HG03457 (cell line): ENCODE measurements around the gene DRD1.
"Not testable (repeated sequence)": the region's sequence is repeated elsewhere in the genome, so short reads cannot be mapped to it uniquely, and the experiment has no call there.

ENCODE experiments used
- ATAC-seq: cut with Tn5 transposase; IDR thresholded peaks from one replicate; pipeline ENCODE4 v1.9.1; 2021; ENCODE audit warnings: moderate number of reproducible peaks; ENCODE audit not compliant: unreplicated experiment

The DRD1 gene

DNA sequence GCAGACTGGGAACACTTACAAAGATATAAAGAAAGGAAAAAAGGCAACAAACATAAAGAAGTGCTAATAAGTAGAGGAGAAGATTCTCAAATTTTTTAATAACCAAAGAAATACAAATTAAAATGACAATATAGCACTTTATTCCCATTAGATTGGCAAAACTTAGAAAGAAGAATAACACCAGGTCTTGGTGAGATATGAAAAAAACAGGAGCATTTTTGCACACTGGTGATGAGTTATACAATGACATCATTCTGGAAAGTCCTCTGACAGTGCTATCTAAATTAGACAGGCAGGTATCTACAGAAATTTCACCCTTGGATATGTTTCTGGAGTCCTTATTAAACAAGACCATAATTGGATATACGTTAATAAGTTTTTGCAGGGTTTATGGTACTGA lies 24.9 kb upstream of the DRD1 start:
- ATAC-seq, result no peak

DNA sequence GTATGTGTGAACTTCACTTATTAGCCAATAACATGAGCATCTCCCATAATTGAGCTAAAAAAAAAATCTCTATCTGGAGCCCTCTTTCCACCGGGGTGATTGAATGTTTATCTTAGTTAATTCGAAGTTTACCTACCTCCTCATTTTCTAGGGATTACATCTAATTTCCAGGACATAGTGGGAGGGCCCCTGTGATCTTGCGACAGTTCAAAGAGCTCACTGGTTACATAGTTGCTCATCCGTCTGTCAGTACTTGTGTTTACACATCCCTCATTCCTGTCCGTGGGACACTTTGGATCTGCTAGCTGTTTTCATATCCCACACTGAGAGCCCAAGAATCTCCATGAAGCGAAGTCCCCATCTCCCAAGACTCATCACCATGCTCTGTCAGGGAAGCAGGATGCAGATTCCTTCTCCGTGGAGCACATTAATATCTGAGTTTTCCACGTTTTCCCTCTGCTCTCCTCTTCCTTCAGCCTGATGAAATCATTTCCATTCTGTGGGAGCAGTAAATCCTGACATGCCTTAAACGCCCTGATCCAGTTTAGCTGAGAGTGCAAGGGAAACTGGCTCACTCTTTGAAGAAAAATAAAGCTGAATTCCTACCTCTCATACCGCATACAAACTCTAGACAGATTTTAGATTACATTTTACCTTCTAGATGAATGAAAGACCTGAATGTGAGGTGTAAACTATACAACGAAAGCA lies 24.2 kb upstream of the DRD1 start:
- ATAC-seq, result no peak

DNA sequence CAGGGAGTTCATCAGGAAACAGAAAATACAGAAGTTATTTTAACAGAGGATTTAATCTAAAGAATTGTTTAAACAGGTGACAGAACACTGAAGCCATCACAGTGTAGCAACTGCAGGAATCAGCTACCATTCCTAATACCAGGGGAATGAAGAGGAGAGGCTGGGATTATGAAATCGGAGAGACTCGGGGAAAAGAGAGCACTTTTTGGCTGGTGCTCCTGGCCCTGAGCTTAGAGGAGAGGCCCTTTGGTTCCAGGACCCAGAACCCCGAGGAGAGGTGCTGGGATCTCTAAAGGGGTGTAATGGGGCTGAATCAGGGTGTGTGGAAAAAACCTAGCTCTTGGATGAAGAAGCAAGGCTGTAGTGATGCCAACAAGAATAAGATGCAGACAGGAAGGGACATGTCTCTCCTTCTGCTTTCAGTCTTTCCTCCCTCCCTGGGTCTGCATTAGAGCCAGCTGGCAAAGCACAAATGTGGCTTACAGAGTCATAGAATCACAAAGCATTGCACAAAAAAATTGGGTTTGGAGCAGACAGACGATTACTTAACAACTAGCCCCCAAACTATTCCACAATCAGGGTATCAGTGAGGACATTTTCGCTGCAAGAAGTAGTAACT lies 22.8 kb upstream of the DRD1 start:
- ATAC-seq, result no peak

DNA sequence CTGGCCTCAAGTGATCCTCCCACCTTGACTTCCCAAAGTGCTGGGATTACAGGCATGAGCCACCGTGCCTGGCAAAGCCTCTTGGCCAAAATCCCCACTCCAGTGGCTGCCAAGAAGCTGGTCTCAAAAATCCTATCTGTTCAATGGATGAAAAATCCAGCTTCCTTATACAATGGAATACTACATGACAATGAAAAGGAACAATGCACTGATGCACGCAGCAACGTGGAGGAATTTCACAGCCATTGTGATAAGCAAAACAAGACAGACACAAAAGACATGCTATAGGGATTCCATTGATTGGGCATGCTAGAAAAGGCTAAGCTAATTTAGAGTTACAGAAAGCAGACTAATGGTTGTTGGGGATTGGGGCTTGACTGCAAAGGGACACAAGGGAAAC lies 21.3 kb upstream of the DRD1 start:
- no peak for ATAC-seq

DNA sequence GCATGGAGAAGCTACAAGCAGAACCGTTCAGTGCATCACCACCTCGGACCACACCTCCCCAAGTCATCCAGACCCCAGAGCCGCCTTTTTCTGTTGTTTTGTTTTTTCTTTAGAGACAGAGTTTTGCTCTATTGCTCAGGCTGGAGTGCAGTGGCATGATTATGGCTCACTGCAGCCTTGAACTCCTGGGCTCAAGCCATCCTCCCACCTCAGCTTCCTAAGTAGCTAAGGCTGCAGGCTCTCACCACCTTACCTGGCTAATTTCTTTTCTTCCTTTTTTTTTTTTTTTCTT lies 20.9 kb upstream of the DRD1 start:
- no peak for ATAC-seq

DNA sequence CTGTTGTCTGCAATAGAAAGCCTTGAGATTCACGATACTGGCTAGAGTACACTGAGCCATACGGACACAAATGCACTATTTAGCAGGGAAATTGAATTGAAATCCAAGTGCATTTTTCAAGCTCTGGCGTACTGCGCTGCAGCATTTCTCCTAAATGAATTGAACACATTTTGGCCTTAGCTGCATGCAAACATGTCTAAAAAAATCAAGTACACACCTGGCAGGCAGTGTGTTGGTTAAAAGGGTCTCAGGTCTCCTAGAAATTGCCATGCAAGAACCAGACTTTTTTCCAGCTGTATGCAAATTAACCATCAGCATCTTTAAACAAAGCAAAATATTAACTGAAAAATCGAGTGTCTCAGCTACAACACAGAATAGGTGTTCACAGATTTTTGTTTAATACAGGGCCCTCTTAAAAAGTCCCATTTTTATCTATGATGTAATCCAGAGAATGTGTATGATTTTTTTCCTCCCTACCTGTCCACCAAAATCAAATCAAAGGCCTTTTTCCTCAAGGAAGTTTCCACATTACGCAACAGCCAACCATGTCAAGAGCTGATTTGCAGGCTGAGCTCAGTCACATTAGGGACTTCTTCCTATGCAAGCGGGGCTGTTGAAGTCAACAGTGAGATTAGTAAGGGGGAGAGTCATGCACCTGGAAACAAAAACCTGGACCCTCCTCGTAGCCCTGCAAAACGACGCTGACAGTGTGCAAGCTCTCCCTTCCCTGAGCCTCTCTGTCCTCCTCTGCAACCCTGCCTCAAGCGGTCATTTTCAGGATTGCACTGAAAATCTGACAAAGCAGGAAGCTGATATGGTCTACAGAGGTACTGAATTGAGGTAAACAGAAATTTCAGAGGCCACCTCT lies 20.3 kb upstream of the DRD1 start:
- peak; percentile 89 for ATAC-seq

DNA sequence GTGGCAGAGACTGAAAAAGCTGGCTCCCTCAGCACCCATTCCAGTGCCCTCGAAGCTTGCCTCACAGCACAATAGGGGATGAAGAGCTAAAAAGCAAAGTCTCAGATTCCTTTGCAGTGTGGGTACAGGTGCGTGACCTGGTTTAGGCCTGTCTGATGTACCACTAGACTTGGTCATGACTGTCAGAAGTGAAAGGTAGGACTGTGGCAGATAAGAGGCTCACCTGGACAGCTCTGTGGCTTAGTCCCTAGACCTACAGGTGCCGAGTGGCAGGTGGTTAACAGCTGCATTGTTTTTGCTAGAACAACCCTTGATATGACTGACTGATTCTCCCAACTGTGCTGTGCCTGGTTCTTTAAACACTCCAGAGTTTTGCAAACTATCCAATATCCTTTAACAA lies 19.7 kb upstream of the DRD1 start:
- no peak for ATAC-seq

DNA sequence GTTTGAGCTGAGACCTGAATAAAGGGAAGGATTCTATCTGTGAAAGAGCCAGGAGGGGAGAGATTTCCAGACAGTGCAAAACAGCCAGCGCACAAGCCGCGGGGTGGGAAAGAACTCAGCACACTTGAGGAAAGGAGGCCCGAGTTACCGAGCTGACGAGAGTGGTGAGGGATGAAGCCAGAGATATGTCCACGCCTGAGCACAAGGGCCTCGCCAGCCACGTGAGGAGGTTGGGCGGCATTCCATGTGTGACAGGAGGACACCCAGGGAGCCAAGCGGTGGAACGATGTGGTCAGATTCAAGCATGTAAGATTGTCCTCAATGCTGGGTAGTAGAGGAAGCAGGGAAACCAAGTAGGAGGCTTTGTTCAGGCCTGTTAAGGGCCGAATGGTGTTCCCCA lies 17.4 kb upstream of the DRD1 start:
- ATAC-seq, result no peak

DNA sequence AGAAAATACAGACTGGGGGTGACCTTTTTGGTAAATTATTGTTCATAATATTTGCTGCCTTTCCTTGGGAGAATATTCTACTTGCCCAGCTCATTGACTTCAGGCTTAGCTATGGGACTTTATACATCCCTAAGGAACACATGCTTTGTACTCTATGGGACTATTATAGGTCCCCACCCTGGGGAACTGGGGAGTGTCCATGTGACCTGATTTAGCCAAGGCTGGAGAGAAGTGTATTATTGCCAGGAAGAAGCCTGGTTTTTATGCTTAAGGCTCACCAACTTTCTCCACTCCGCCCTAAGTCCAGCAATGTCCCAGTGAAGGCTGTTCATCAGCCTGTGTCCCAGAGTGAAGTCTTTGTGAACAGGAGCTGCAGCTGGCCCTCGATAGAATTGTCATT lies 16.6 kb upstream of the DRD1 start:
- no peak for ATAC-seq

DNA sequence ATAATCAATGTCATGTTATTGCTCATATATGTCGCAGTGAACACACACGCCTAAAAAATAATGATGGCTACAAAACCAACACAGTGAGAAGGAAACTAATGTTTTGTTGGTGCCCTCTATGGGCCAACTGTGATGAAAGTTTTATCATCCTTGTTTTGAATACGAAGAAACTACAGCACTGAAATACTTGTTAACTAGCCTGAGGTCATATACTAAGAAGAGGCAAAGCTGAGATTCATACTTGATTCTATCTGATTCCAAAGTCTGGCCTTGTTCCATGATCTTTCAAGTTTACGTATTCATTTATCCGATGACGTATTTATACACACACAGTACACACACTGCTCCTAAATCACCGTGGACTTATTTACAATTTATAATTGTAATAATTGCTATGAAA lies 16.1 kb upstream of the DRD1 start:
- no peak for ATAC-seq

DNA sequence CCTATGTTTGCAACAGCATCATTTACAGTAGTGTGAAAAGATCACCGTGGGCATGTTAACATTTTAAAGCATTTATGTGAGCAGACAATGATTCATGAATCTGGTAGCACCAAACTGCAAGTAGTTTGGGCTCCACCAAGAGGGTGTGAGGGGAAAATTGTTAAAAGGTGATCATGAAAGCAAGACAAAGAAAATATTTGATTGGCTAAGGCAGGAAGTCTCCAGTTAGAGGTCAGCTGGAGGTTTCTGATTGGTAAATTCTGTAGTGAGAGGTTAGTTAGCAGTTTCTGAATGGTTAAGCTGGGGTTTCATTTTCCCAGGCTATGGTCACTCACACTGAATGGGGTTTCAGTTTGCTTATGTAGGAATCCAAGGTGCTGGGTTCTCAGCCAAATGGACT lies 13.5 kb upstream of the DRD1 start:
- peak; percentile 86 for ATAC-seq

DNA sequence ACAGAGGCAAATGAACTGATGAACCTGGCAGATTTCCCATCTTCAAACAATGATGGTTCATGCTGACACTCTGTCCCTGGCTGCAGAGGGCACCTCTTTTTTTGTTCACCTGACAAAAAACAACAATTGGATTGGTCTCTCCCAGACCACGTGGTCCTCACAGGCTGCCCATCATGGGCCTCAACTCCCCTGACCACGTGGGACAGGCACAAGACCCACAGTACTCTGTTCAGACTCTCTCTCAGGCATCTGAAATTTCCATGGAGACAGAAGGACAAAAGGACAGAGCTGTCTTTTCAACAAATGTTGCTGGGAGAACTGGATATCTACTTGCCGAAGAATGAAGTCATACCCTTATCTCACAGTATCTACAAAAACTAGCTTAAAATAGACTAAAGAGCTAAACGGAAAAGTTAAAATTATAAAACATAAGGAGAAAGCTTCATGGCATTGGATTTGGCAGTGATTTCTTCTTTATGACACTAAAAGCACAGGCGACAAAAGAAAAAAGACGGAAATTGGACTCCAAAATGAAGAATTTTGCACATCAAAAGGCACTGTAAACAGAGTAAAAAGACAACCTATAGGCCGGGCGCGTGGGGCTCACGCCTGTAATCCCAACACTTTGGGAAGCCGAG lies 12.2 kb upstream of the DRD1 start:
- ATAC-seq, result no peak

DNA sequence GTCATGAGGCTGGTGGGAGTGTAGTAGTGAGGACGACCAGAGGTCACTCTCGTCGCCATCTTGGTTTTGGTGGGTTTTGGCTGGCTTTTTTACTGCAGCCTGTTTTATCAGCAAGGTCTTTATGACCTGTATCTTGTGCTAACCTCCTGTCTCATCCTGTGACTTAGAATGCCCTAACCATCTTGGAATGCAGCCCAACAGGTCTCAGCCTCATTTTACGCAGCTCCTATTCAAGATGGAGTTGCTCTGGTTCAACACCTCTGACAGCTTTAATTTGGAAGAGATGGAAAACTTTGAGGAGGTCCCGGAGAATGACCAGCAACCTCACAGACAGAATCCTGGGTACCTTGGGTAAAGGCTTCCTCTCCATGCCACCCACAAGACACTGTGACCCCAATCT lies 10.4 kb upstream of the DRD1 start:
- not testable (repeated sequence) for ATAC-seq

DNA sequence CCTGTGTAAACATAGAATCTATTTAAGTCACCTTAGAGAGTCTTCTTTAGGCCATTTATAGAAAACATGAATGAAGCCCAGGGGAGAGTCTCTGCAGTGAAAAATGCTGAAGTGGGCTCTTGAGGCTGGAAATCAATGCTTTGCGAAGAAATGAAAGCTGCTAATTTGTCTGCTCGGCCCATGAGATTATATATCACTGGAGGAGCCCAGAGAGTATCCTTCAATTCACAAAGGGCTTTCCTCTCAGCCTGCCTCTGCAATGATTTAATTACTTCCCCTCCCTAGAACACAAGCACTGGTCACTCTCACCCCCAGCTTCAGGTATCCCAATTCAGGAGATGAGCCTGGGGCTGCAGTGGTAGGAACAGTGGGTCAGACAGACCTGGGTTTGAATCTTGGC lies 8.2 kb upstream of the DRD1 start:
- ATAC-seq, result no peak

DNA sequence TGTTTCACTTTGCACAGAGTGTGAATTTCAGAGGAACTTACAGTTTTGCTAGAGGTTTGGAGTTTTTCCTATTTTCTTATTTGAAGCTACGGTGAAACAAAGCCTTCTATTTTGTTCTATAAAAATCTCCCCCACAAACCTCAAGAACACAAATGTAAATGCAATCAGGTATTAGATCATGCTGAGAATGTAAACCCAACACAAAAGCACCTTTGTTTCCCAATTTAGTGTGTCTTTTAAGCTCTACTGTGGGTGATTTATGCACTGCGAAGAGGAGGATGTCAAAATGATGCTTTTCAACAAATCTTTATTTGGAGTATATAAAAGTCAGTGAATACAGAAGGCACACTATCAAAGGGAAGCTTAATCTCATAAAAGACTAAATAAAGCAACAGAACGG lies 4.3 kb upstream of the DRD1 start:
- no peak for ATAC-seq

DNA sequence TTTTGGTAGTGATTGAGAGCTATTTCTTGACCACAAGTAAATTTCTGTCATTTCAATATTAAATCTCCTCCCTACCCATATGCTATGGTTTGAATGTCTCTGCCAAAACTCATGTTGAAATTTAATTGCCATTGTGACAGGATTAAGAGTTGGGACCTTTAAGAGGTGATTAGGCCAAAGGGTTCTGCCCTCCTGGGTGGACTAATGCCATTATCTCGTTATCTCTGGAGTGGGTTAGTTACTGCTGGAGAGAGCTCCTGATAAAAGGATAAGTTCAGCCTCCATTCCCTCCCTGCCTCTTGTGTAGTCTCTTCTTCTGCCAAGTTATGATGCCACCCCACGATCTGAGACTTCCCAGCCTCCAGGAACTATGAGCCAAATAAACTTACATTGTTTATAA lies 3.6 kb upstream of the DRD1 start:
- no peak for ATAC-seq

DNA sequence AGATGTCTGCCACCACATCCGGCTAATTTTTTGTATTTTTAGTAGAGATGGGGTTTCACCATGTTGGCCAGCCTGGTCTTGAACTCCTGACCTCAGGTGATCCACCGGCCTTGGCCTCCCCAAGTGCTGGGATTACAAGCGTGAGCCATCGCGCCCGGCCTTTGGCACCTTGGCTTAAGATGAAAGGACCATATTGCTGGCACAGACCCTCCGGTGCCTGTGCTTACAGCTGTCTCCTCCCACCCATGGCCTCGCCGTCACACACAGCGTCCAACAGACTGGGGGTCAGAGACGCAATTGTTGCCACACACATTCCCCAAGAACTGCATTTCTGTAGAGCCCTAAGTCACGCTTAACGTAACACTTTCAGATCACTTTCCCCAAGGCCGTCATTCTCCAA lies 2.4 kb upstream of the DRD1 start:
- not testable (repeated sequence) for ATAC-seq

DNA sequence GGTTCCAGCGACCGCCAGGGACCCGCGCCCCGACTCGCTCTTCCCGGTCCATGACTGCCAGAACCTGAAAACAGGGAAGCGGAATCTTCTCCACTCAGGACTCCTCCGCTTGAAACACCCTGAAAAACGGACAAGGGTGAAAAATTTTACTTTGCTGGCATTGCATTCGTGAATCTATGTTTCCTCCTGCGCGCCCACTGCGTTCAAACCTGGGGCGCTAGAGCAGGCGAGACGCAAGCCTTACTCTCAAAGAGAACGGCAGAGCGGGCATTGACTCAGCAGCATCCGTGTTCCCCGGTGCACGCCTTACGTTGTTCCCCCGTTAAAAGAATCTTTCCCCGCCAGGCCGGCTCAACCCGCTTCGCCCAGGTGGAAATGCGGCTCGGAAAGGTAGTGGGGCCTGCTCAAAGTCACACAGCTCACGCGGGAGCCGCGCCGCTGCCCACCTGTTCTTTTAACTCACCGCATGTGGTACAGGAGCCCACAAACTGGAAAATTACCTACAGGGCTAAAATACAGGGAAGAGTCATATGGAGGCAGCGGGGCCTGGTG lies 999 bp upstream of the DRD1 start:
- no peak for ATAC-seq

DNA sequence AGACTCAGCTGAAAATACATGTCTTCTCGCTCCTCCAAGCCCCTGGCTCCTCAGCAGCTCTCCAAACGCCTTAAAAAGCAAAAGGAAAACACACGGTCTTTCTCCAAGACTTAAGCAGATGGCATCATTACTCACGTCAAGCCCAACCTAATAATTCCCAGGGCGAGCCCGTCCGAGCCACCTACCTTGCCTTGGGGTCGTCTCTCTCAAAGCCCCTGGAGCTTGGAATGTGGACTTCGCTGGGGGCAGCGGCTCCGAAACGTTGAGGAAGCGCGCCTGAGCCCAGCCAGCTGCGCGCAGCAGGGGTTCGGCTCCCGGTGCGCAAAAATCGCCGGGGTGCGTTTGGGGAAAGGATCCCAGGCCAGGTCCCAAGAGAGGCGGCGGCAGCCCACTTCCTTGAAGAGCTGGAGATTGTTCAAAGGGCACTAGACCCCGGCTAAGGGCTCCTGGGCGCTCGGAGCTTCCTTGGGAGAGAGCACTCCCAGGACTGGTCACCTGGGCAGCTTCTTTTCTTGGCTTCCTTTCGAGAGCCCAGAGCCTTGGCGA lies 395 bp downstream of the DRD1 start:
- no peak for ATAC-seq

DNA sequence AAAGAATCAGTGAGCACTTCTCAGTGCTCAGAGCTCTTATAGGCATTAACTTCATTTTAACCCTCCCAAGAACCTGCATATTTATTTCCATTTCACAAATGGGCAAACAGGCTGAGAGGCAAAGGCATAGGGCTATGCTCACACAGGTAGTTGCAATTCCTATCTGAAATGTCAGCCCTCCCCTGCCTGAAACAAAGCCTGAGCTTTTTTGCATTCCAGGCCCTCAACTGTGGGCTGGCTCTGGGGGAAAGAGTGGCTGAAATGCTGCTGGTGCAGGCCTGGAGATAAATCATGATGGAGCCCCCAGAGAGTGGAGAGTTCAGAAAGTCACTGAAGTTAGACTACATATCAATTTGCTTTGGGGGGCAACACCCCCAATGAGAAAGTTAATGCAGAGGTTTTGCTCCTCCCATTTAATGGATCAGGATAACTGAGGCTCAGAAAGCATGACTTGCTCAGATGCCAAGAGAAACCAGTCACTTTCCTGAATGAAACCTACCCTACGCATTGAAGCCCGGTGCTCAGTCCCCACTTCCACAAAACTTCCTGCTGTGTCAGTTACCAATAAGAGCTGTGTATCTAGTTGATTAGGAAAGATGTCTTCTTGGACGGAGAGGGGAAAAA lies 5.6 kb downstream of the DRD1 start:
- ATAC-seq, result no peak

DNA sequence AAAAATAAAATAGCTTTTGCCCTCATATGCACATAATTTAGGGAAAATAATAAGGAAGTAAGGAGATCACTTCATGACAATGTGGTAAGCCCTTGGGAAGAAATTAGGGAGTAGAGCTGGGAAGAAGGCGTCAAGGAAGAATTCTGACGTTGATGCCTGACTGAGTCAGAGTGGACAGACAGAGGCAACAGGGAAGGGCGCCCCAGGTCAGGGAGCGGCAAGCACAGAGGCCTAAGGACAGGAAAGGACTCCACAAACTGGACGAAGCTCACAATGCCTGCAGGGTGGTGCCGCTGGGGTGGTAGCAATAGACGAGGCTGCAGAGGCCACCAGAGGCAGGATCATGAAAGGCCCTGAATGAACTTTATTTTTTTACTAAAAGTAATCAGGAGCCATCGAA lies 7.6 kb downstream of the DRD1 start:
- no peak for ATAC-seq
